Hepatocyte (in vitro differentiated cells): ENCODE measurements around the gene ITGA11.

Experiments used
- CTCF ChIP-seq: fragments of 200-600 bp; sonication (generic); IDR thresholded peaks from 2 replicates; pipeline ENCODE4 v1.5.1; 2016; ENCODE audit warnings: antibody characterized with exemption, mild to moderate bottlenecking; ENCODE audit not compliant: poor library complexity
- EZH2 ChIP-seq: fragments of 200-600 bp; sonication (generic); IDR thresholded peaks from 2 replicates; pipeline ENCODE4 v1.6.1; 2016; ENCODE audit warnings: antibody characterized with exemption, mild to moderate bottlenecking, borderline replicate concordance
- EZH2phosphoT487 ChIP-seq: fragments of 200-600 bp; sonication (generic); IDR thresholded peaks from one replicate; pipeline ENCODE4 v1.6.1; 2018; ENCODE audit warnings: antibody characterized with exemption, mild to moderate bottlenecking, low read depth, moderate library complexity; ENCODE audit not compliant: unreplicated experiment, severe bottlenecking

- TF ChIP-seq CTCF (no peak), EZH2 (no peak), EZH2phosphoT487 (no peak)
These were observed 84.6 kb downstream of the ITGA11 start for GRCh38 chr15:68347392-68347791.
